Aorta (tissue), 5 donors: ENCODE data around the gene CDCA4. TPM values are rescaled to one million over a fixed set of nuclear protein-coding genes. Genes with fewer than 3 reads are reported as not detected.
A peak's percentile ranks its signal among the peaks of the same experiment; 100 is the strongest.
"Not testable (repeated sequence)": the region's sequence is repeated elsewhere in the genome, so short reads cannot be mapped to it uniquely, and the experiment has no call there.

ENCODE experiments used
- ATAC-seq: fragments of 200-7000 bp; cut with Tn5 transposase; one replicate; pipeline ENCODE4 v1.9.1; 2022; ENCODE audit warnings: moderate library complexity; ENCODE audit not compliant: low FRiP score
- DNase-seq, 2 donors: peaks; one replicate each; pipeline ENCODE4 v3.0.0-alpha.2; 2020
- H3K27ac ChIP-seq, 2 donors: one replicate each; pipeline ENCODE4 v1.5.1; 2013; ENCODE audit warnings: low read length in 2 of 2, mild to moderate bottlenecking in 2 of 2, moderate library complexity in 2 of 2, control low read depth in 1 of 2, inconsistent platforms in 1 of 2, low read depth in 1 of 2
- H3K27me3 ChIP-seq, 2 donors: one replicate each; pipeline ENCODE4 v1.6.1; 2013; ENCODE audit warnings: control low read depth in 1 of 2, low read length in 1 of 2, mild to moderate bottlenecking in 1 of 2, moderate library complexity in 1 of 2; ENCODE audit not compliant: insufficient read depth in 2 of 2, control insufficient read depth in 1 of 2
- H3K36me3 ChIP-seq, 2 donors: one replicate each; pipeline ENCODE4 v1.6.1; 2013; ENCODE audit warnings: control low read depth in 1 of 2, low read length in 1 of 2, mild to moderate bottlenecking in 1 of 2; ENCODE audit not compliant: insufficient read depth in 2 of 2, control insufficient read depth in 1 of 2
- H3K4me1 ChIP-seq, 2 donors: one replicate each; pipeline ENCODE4 v1.6.1; 2013; ENCODE audit warnings: low read length in 2 of 2, control low read depth in 1 of 2, mild to moderate bottlenecking in 1 of 2, moderate library complexity in 1 of 2; ENCODE audit not compliant: insufficient read depth in 2 of 2, control insufficient read depth in 1 of 2
- H3K4me3 ChIP-seq, 2 donors: one replicate each; pipeline ENCODE4 v1.5.1; 2013; ENCODE audit warnings: low read length in 2 of 2, control low read depth in 1 of 2, mild to moderate bottlenecking in 1 of 2
- H3K9me3 ChIP-seq: one replicate; pipeline ENCODE4 v1.6.1; 2013; ENCODE audit warnings: mild to moderate bottlenecking, low read length; ENCODE audit not compliant: control insufficient read depth
- WGBS, 2 donors: extraction: QIAGEN DNeasy Blood & Tissue Kit; methylation state at CpG; one replicate each; pipeline ENCODE4 v1.1.7; 2013; 5-methylcytosine and 5-hydroxymethylcytosine counted together
- intact Hi-C, 2 donors: fragments of 100-400 bp; cut with DNase I; formaldehyde crosslinking; loops; one replicate each; pipeline versions ENCODE4 v1.14.2 to v1.15.0; 2022
- polyA plus RNA-seq, 2 donors: library from polyadenylated mRNA; stranded (reverse); fragments of 200-250 nt; gene quantifications; one replicate each; pipeline ENCODE4 v1.2.3, GENCODE V29; 2013
- total RNA-seq, 2 donors: library from RNA; stranded (reverse); fragmentation: NEBNext Ultra II Directional; extraction: Animal tissue kit (Norgen Biotek cat#: 25700); gene quantifications; one replicate each; pipeline ENCODE4 v1.2.1, GENCODE V29; 2021
- donor health status: healthy with polysubstance abuse.
- donor health status: Bipolar disorder and iron deficiency.
- donor health status: DM: no; HTN: no; CAD: no.
- donor health status: DM: no; HTN: no; CAD: no.
- donor health status: DM: yes; HTN: yes; CAD: no.

The CDCA4 gene
- total and polyA plus RNA-seq, 4 donors: 3.0 to 5.9 (median 3.9) TPM

GRCh38 chr14:105065280-105066228, 44.7 kb upstream of the CDCA4 start, which contains the start of gene GPR132:
Gene GPR132 (minus strand): TSS chr14:105065430. CDS start chr14:105055420, 10,010 bp downstream.
- no peaks in the 10 kb centered on the region for H3K9me3 ChIP-seq
- no peak within 1 kb of the TSS for H3K27ac ChIP-seq
- no peaks in the 10 kb centered on the region for H3K4me1 ChIP-seq
- no peaks in the 10 kb centered on the region for H3K36me3 ChIP-seq
- H3K27me3 ChIP-seq: no peaks in the 10 kb centered on the region
- H3K4me3 ChIP-seq: no peak within 1 kb of the TSS
- DNase-seq (peak; percentile 67 to 78), ATAC-seq (peak; percentile 17)
- WGBS, 2 donors: 76 to 81% methylated on average over 21 to 22 of the region's 22 CpGs
- intact Hi-C loops: no loop called here

- no peaks in the 10 kb centered on the region for H3K27me3 ChIP-seq
- H3K36me3 ChIP-seq: no peaks in the 10 kb centered on the region
- no peak overlapping the region for H3K4me3 ChIP-seq
- 65 to 80% methylated on average over 12 of the region's 12 CpGs for WGBS, 2 donors
- no peaks in the 10 kb centered on the region for H3K9me3 ChIP-seq
- no peaks in the 10 kb centered on the region for H3K4me1 ChIP-seq
- no peak for ATAC-seq
- H3K27ac ChIP-seq: no peak overlapping the region
- intact Hi-C loops: no loop called here
- DNase-seq: peak in 1 of 2 donors; percentile 75
Measured at GRCh38 chr14:105064721-105065143, 43.8 kb upstream of the CDCA4 start.

GRCh38 chr14:105064001-105064400, 43.1 kb upstream of the CDCA4 start:
- no peak for DNase-seq
- no peaks in the 10 kb centered on the region for H3K4me1 ChIP-seq
- H3K27me3 ChIP-seq: no peaks in the 10 kb centered on the region
- no peak for ATAC-seq
- no peaks in the 10 kb centered on the region for H3K36me3 ChIP-seq
- no peak overlapping the region for H3K4me3 ChIP-seq
- no peaks in the 10 kb centered on the region for H3K9me3 ChIP-seq
- intact Hi-C loops: no loop called here
- 91% methylated on average over 10 of the region's 10 CpGs for WGBS, 2 donors
- no peak overlapping the region for H3K27ac ChIP-seq

- H3K9me3 ChIP-seq, H3K27me3 ChIP-seq, H3K27ac ChIP-seq, DNase-seq, H3K4me3 ChIP-seq, intact Hi-C loops, H3K36me3 ChIP-seq, H3K4me1 ChIP-seq, ATAC-seq: not testable (repeated sequence)
- WGBS, 2 donors: 87 to 90% methylated on average over 10 of the region's 10 CpGs
Measured at GRCh38 chr14:105063506-105063905, 42.6 kb upstream of the CDCA4 start.

- WGBS, 2 donors: 78 to 79% methylated on average over 10 of the region's 10 CpGs
- Histone ChIP-seq H3K27me3 (no peaks in the 10 kb centered on the region), H3K4me1 (no peaks in the 10 kb centered on the region), H3K27ac (no peak overlapping the region), H3K9me3 (no peaks in the 10 kb centered on the region), H3K4me3 (no peak overlapping the region), H3K36me3 (no peaks in the 10 kb centered on the region)
- ATAC-seq (no peak), DNase-seq (no peak)
- intact Hi-C loops: no loop called here
Measured at GRCh38 chr14:105063056-105063455, 42.2 kb upstream of the CDCA4 start.

- intact Hi-C loops: no loop called here
- H3K9me3 ChIP-seq: no peaks in the 10 kb centered on the region
- DNase-seq (no peak), ATAC-seq (no peak)
- H3K36me3 ChIP-seq: no peaks in the 10 kb centered on the region
- no peak overlapping the region for H3K27ac ChIP-seq
- WGBS, 2 donors: 87 to 94% methylated on average over 7 of the region's 7 CpGs
- H3K4me1 ChIP-seq: no peaks in the 10 kb centered on the region
- H3K27me3 ChIP-seq: no peaks in the 10 kb centered on the region
- no peak overlapping the region for H3K4me3 ChIP-seq
Measured at GRCh38 chr14:105062048-105062433, 41.2 kb upstream of the CDCA4 start.

GRCh38 chr14:105061428-105062047, 40.7 kb upstream of the CDCA4 start:
- Histone ChIP-seq H3K36me3 (no peaks in the 10 kb centered on the region), H3K9me3 (no peaks in the 10 kb centered on the region), H3K4me3 (no peak overlapping the region), H3K4me1 (no peaks in the 10 kb centered on the region), H3K27me3 (no peaks in the 10 kb centered on the region), H3K27ac (no peak overlapping the region)
- intact Hi-C loops: no loop called here
- 67 to 74% methylated on average over 13 of the region's 13 CpGs for WGBS, 2 donors
- ATAC-seq: peak; percentile 43
- peak in 1 of 2 donors; percentile 61 for DNase-seq

- Histone ChIP-seq H3K27ac (no peak overlapping the region), H3K27me3 (no peaks in the 10 kb centered on the region), H3K36me3 (no peaks in the 10 kb centered on the region), H3K9me3 (no peaks in the 10 kb centered on the region), H3K4me3 (no peak overlapping the region), H3K4me1 (no peaks in the 10 kb centered on the region)
- 82 to 83% methylated on average over 28 to 30 of the region's 30 CpGs for WGBS, 2 donors
- intact Hi-C loops: no loop called here
- peak in 1 of 2 donors; percentile 77 for DNase-seq
- peak; percentile 41 for ATAC-seq
Measured at GRCh38 chr14:105060751-105061427, 40.0 kb upstream of the CDCA4 start.
